PC-9 (cell line): Measurements from ENCODE around the gene CMTM5.

Source experiments
- EZH2 ChIP-seq: fragments of 200-600 bp; sonication (generic); IDR thresholded peaks from 2 replicates; pipeline ENCODE4 v1.8.0; 2017; ENCODE audit warnings: antibody characterized with exemption, low read depth
- TF ChIP-seq, protein P1 (sequence below): fragments of 200-600 bp; sonication (generic); conservative IDR thresholded peaks from 2 replicates; pipeline ENCODE4 v1.6.1; 2017; ENCODE audit warnings: mixed run types, antibody characterized with exemption, mild to moderate bottlenecking, moderate library complexity

DNA sequence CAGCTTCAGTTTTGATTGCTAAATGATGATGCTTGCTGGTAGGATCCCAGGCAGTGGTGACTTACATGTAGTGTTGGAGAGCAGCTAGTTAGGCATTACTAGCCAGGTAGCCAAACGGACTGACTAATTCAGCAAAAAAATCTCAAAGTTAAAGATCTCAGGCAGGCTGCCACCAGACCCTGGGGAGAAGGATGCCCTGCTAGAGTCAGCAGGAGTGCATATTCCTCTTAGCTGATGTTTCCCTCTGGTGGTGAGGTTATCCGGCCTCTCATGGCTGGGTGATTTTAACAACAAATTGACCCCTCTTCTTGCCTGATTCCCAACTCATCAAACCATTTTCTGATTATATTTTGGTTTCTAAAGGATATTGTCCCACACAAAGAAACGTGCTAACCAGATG is 14.6 kb upstream of the CMTM5 start:
- TF ChIP-seq, protein P1, sequence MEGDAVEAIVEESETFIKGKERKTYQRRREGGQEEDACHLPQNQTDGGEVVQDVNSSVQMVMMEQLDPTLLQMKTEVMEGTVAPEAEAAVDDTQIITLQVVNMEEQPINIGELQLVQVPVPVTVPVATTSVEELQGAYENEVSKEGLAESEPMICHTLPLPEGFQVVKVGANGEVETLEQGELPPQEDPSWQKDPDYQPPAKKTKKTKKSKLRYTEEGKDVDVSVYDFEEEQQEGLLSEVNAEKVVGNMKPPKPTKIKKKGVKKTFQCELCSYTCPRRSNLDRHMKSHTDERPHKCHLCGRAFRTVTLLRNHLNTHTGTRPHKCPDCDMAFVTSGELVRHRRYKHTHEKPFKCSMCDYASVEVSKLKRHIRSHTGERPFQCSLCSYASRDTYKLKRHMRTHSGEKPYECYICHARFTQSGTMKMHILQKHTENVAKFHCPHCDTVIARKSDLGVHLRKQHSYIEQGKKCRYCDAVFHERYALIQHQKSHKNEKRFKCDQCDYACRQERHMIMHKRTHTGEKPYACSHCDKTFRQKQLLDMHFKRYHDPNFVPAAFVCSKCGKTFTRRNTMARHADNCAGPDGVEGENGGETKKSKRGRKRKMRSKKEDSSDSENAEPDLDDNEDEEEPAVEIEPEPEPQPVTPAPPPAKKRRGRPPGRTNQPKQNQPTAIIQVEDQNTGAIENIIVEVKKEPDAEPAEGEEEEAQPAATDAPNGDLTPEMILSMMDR, result no peak
- no peak for TF ChIP-seq EZH2
